ENCODE measurements around the gene PLEKHG5.

The PLEKHG5 gene

DNA sequence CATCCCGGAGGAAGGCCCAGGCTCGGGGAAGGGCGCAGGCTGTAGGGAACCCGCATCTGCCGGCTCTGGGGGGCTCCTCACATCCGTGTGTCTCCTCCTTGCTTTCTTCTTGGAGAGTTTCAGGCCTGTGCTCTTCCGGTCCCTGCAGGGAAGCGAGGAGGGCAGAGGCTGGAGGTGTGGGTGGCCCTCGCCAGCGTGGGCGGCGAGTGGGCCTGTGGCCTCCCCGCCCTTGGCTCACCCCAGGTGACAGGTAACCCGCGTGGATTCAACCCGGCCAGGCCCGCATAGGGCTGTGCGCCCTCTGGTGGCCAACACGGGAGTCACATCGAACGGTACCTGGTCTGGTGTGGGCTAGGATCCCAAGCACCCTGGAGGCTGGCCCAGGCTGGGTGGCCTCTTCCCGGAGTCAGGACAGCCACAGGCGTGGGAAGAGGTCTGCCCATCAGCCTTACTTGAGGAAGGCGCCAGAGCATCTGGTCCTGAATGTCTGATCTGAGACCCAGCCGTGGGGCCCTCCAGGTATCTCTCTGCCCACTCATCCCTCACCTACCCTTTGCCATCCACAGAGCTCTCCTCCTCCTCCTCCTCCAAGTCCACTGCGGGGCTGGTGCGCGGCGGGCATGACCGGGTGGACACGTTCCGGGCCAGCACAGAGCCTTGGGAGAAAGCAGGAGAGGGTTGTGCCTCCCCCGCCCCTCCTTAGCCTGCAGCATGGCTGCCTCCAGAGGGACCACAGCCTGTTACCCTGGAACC lies 15.9 kb downstream of the PLEKHG5 start:
- peak; percentile 83 for DNase-seq

DNA sequence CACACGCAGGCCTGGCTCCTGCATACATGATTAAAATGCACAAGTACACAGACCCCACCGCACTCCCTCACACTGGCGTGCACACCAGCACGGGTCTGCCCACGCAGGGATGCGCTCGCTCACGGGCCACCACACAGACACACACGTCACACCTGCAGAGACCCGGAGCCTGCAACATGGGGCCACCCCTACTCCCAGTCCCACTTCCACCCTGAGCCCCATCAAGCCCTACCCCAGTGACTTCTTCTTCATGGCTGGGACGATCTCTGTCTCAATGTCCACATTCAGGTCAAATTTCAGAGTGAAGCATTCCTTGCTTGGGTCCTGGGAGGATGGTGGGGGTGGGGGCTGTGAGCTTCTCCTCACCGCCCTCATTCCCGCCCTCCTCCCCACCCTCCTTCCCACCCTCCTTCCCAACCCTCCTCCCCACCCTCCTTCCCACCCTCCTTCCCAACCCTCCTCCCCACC lies 16.6 kb downstream of the PLEKHG5 start:
- DNase-seq: no peak

DNA sequence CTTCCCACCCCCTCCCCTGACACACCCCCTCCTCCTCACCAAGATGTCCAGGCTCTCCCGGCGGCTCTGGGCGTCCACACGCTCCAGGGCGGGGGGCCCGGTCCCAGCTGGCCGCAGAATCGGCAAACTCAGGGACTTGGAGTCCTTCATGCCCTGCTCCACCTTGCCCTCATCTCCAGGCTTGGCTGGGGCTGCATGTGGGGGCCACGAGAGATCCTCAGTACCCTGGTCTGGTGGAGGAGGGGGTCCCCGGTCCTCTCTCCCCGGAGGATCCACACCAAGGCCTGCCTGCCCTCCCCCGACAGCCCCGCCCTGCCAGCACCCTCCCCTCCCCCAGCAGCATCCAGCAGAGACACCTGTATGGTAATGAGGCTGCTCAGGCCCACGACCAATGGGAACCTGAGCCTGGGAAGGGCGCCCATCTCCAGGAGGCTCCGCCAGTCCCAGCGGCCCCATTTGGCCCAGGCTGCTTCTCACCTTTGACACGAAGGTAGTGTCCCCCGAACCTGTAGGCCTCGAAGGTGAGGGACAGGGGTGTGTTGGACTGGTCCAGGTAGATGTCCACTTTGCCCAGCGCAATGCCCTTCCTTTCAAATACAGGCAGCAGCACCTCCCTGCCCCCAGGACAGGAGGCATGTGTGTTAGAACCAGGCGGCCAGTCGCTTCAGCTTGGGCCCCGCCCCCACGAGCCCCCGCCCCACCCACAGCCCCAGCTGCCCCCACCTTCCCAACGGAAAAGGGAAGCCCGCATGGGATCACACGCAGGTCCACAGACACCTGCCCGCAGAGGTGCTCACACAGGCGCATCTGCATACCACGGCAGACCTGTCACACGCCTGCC lies 17.3 kb downstream of the PLEKHG5 start:
- no peak for DNase-seq

- no peak for DNase-seq
Measured at GRCh38 chr1:6473156-6473555, 18.3 kb downstream of the PLEKHG5 start.

DNA sequence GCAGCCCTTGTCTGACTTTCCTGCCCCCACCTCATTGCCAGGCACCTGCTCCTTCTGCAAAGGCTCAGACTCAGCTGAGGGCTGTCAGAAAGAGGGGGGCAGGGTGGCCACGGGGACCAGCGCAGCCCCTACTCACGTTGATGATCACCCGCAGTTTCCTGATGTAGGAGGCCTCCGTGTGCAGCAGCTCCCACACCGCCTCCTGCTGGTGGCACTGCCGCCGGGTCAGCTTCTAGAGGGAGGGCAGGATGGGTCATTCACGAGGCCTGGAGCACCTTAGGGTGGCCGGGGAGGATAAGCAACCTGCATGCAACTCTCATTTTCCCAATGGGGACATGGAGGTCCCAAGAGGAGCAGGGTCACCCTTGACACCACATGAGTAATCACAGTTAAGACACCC lies 19.1 kb downstream of the PLEKHG5 start:
- DNase-seq: peak; percentile 32

GRCh38 chr1:6471970-6472368 lies 19.5 kb downstream of the PLEKHG5 start:
- no peak for DNase-seq

DNA sequence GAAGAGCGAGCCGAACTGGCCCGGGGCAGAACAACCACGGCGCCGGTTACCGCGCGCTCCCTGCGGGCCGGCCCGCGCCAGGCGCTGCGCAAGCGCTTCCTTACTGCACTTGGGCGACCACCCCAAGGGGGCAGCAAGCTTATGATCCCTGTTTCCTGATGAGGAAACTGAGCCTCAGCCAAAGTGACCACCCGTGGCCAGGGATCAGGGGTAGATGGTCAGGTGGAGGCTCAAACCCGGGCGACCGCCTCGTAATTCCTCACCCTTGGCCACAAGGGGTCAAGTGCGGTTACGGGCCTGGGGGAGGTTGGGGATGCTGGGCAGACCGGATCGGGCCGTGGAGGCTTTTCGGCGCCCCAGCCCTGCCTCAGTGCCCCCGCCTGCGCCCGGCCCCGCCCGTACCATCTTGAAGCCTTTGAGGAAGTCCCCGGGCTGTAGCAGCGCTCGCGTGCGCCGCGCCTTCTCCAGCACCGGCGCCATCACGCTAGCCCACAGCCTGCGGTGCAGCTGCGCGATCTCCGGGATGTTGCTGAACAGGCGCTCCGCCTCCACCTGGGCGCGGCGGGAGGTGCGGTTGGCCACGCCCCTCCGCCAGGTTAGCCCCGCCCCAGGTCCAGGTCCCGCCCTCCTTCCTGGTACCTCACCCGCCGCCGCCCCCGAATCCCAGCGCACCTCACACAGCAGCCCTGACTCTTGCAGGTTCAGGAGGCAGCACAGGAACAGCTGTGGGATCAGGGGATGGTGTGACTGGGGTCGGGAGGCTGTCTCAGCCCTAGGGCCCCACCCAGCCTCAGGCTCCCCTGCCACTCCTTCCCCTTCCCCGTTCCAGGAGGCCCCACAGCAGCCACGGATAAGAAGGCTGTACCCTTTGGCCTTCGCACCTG lies 20.1 kb downstream of the PLEKHG5 start:
- DNase-seq: no peak

GRCh38 chr1:6470132-6471085 lies 21.1 kb downstream of the PLEKHG5 start:
- no peak for DNase-seq

DNA sequence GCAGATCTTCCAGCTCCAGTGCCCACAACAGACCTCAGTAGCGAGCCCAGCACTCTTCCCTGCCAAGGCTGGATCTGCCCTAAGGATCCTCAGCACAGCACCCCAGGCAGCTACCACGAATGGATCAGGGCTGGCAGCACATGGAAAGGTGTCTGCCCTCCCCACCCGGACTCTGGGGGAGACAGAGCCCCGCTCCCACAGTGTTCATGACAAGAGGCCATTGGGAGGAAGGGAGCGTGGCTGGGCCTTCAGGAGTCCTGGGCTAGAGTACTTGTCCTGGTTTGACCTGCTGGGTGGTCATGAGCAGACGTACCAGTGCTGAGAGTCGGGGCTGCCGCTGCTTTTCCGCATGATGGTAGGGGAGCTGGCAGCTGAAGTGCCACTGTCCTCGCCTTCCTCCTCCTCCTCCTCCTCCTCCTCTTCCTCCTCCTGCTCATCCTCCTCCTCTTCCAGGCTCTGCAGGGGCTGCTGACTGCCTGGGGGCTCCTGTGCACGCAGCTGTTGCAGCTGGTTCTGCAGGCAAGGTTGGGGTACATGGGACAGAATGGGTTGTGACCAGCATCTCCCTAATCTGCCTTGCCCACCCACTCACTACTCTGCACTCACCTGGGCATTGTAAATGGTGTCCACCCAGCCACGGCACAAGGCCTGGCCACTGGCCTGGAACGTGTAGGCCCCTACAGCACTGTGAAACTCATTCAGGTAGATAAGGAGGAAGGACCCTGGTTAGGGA lies 22.6 kb downstream of the PLEKHG5 start:
- no peak for DNase-seq

DNA sequence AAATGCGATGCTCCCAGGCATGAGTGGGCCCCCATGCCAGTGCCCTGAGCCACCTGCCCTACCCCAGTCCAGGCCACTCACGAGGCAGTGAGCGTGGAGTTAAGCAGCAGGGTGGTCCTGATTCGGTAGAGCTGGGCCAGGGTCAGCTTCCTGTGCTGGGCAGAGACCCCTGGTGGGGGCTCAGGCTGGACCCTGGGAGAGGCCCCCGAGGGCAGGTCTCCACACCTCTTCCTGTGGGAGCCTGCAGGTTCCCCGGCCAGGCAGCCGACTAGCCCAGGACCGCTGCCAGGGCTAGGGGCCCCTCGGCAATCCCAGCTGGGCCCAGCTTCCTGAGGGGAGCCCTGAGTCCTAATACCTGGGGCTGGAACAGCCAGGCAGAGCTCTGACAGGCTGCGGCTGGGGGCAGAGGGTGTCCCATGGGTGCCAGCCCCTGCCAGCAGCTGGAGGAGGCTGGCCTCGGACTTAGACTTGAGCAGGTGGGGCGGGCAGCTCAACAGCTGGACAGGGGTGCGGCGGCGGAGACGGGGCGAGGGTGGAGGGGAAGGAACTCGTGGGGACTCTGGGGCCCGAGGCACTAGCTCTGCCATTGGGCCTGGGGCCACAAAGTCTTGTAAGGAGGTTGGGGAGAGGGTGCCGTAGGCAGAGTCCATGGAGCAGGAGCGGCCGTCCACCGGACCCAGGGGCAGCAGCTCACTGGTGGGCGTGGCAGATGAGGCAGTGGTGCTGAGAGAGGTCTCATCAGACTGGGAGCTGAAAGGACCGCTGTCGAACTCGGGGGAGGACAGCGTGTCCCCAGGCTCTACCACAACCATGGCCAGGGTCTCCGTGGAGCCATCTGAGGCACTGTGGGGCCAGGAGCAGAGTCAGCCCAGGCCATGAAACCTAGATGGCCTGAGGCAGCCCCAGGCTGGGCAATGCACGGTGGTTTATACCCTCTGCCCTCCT lies 23.5 kb downstream of the PLEKHG5 start:
- no peak for DNase-seq

DNA sequence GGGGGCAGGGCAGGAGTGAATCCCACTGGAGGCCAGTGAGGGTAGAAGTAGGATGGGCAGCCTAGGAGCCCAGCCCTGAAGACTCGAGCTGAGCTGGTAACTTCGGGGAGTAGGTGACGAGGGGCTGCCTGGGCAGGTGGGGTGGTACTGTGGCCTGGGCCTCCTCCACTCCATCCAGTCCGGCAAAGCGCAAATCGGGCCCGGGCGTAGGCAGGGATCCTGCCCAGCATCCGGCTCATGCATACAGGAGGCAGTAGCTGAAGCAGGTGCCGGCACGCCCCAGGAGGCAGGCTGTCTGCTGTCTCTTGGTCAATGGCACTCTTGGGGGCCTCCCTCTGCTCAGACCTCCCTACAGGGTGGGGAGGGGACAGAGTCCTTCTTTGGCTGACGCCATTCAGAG lies 24.2 kb downstream of the PLEKHG5 start:
- DNase-seq: no peak

GRCh38 chr1:6466751-6467150 lies 24.7 kb downstream of the PLEKHG5 start:
- DNase-seq: no peak

GRCh38 chr1:6466023-6466422 lies 25.4 kb downstream of the PLEKHG5 start, which contains the start of gene TNFRSF25:
Gene TNFRSF25 (minus strand): TSS chr1:6466173. CDS start chr1:6466107, 66 bp downstream.
- peak; percentile 74 for DNase-seq

GRCh38 chr1:6465461-6466005 lies 25.9 kb downstream of the PLEKHG5 start:
- peak; percentile 64 for DNase-seq

GRCh38 chr1:6464915-6465314 lies 26.6 kb downstream of the PLEKHG5 start:
- peak; percentile 26 for DNase-seq

- DNase-seq: peak; percentile 63
Measured at GRCh38 chr1:6464514-6464836, 27.0 kb downstream of the PLEKHG5 start.

DNA sequence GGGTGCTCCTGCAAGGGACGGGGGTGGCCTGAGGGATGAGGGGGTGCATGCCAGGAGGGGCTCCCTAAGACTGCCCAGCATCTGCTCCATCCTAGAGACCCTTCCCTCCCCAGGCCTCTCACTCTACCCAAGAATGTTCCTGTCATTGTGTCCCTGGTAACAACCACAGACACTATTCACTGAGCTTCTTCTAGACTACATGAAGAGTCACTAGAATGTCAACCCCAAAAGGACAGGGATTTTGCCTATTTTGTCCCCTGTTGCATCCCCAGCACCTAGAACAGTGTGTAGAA lies 28.4 kb downstream of the PLEKHG5 start:
- DNase-seq: no peak

DNA sequence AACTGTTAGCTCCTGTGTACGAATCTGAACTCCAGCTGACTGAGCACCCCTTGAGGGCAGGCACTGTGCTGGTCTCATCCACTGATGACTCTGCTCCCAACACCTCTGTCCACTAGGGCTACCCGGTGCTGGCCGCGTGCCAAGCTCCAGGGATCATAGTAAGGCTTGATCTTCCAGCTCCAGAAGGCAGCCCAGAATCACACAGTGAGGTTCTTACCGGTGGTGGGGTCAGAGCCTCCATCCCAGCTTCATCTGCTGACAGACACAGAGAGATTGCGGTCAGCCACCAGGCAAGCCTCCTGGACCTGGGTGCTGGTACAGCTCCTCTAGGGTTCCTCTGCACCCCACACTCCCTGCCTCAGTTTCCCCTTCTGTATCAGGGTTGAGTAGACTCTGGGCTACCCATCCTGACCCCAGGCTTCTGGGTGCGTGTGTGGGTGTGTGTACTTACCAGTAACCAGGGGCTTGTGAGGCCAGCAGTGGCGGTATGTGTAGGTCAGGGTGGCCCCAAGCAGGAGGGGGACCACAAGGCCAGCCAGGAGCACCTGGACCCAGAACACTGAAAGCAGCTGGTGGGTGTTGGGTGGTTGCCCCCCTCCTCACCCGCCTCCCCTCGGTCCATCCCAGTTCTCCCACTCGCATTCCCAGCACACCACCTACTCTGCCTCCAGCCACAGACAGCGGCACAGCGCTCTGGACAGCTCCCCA lies 28.9 kb downstream of the PLEKHG5 start:
- no peak for DNase-seq

Measured in activated naive CD4-positive, alpha-beta T cell treated with Interleukin-2 at 50 U/mL for 16 hours (primary cell).